Right atrium auricular region (tissue), 2 donors: ENCODE data around the gene BMP7. TPM values are rescaled to one million over a fixed set of nuclear protein-coding genes. Genes with fewer than 3 reads are reported as not detected.

ENCODE experiments used
- DNase-seq: peaks from one replicate; pipeline ENCODE4 v3.0.0-alpha.2; 2019; ENCODE audit warnings: low spot score
- H3K27ac ChIP-seq, 2 donors: fragments of 200-600 bp; sonication (generic); 1 replicate in 1 of 2; 2 replicates in 1 of 2; pipeline ENCODE4 v1.5.1; 2016 to 2019
- H3K27me3 ChIP-seq, 2 donors: fragments of 200-600 bp; sonication (generic); one replicate each; pipeline versions ENCODE4 v1.5.1 to v1.6.0; 2017 to 2019
- H3K36me3 ChIP-seq: fragments of 200-600 bp; sonication (generic); one replicate; pipeline ENCODE4 v1.5.1; 2016
- H3K4me1 ChIP-seq, 2 donors: fragments of 200-600 bp; sonication (generic); one replicate each; pipeline versions ENCODE4 v1.5.1 to v1.6.0; 2017 to 2019
- H3K4me3 ChIP-seq, 2 donors: fragments of 200-600 bp; sonication (generic); 1 replicate in 1 of 2; 2 replicates in 1 of 2; pipeline ENCODE4 v1.5.1; 2017 to 2019; ENCODE audit warnings: mild to moderate bottlenecking in 1 of 2, moderate library complexity in 1 of 2
- H3K9me3 ChIP-seq, 2 donors: fragments of 200-600 bp; sonication (generic); one replicate each; pipeline ENCODE4 v1.5.1; 2019
- total RNA-seq, 2 donors: library from RNA; depleted of rRNA; stranded (reverse); fragments of >200 nt; gene quantifications; one replicate each; pipeline ENCODE4 v1.1.0, GENCODE V29; 2016
- TF ChIP-seq, protein P1 (sequence below), 2 donors: fragments of 200-600 bp; sonication (generic); IDR thresholded peaks; one replicate each; pipeline ENCODE4 v1.5.1; 2019; ENCODE audit warnings: antibody characterized with exemption in 2 of 2

Gene BMP7
- total RNA-seq, 2 donors from 2014 or later: 15.1 to 23.0 TPM

GRCh38 chr20:57238089-57238488, 28.4 kb downstream of the BMP7 start:
- peak overlapping the region in 1 of 2 donors; percentile 66 for H3K27ac ChIP-seq
- no peak for DNase-seq
- no peaks in the 10 kb centered on the region for H3K27me3 ChIP-seq
- H3K4me3 ChIP-seq: no peak overlapping the region
- no peaks in the 10 kb centered on the region for H3K36me3 ChIP-seq
- TF ChIP-seq, protein P1, sequence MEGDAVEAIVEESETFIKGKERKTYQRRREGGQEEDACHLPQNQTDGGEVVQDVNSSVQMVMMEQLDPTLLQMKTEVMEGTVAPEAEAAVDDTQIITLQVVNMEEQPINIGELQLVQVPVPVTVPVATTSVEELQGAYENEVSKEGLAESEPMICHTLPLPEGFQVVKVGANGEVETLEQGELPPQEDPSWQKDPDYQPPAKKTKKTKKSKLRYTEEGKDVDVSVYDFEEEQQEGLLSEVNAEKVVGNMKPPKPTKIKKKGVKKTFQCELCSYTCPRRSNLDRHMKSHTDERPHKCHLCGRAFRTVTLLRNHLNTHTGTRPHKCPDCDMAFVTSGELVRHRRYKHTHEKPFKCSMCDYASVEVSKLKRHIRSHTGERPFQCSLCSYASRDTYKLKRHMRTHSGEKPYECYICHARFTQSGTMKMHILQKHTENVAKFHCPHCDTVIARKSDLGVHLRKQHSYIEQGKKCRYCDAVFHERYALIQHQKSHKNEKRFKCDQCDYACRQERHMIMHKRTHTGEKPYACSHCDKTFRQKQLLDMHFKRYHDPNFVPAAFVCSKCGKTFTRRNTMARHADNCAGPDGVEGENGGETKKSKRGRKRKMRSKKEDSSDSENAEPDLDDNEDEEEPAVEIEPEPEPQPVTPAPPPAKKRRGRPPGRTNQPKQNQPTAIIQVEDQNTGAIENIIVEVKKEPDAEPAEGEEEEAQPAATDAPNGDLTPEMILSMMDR (IDR thresholded peaks at IDR 0.05): no peak
- H3K9me3 ChIP-seq: no peaks in the 10 kb centered on the region
- H3K4me1 ChIP-seq: peaks cover 0 to 3% of the 10 kb centered on the region in 2 donors

DNA sequence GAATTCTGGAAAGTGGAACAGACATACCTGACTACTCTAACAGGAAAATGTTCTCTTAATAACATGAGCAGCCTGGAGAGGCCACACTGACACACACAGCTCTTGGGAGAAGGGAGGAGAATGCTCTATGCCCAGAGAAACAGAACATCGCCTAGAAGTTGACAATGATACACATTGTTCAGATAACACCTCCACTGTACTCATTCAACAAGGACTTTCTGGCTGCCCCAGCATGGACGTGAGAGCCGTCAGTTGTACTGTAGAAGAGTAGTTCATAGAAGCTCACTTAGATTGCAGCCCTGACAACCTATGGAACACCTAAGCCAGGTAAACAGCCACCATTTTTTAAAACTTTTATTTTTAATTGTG, 28.9 kb downstream of the BMP7 start:
- Histone ChIP-seq H3K36me3 (no peaks in the 10 kb centered on the region), H3K4me3 (no peak overlapping the region), H3K9me3 (no peaks in the 10 kb centered on the region), H3K4me1 (peaks cover 0 to 3% of the 10 kb centered on the region in 2 donors), H3K27me3 (no peaks in the 10 kb centered on the region), H3K27ac (peak overlapping the region in 1 of 2 donors; percentile 66)
- DNase-seq: no peak
- TF ChIP-seq, protein P1 (IDR thresholded peaks at IDR 0.05): no peak

DNA sequence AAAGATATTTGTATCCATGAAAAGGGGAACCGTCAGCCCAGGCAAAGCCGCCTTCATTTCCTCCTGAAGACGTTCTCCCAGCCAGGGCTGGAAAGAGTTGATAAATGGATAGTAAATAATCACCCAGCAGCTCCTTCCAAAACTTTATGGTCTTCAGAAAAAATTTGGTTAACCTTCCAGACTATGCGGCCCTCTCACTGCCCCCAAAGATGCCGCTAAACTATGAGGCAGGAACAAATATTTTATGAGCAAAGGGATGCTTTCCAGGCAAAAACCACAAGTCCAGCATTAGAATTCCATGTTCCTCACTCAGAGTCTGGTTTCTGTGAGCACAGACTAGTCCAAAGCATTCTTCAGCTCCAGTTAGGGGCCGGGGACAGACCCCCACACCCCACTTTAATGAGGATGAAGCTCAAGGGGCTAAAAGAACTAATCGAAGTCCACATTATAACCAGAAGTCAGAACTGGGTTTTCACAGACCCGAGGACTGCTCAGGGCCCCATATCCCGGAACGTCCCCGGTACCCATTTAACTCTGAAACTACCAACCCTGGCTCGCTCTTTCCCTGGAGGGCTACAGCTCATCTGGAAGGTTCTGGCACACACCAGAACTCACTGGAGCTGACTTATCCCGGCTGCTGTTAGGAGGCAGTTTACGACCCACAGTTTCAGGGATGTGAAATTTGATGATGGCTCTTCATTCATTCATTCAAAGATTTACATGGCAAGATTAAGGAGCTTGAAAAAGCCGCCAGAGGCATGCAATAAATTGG, 29.4 kb downstream of the BMP7 start:
- DNase-seq: no peak
- peaks cover 0 to 3% of the 10 kb centered on the region in 2 donors for H3K4me1 ChIP-seq
- H3K9me3 ChIP-seq: no peaks in the 10 kb centered on the region
- no peak overlapping the region for H3K4me3 ChIP-seq
- H3K27ac ChIP-seq: peak overlapping the region in 1 of 2 donors; percentile 66
- TF ChIP-seq, protein P1 (IDR thresholded peaks at IDR 0.05): no peak
- H3K27me3 ChIP-seq: no peaks in the 10 kb centered on the region
- H3K36me3 ChIP-seq: no peaks in the 10 kb centered on the region

GRCh38 chr20:57234556-57235251, 31.7 kb downstream of the BMP7 start:
- H3K27ac ChIP-seq: no peak overlapping the region
- TF ChIP-seq, protein P1 (IDR thresholded peaks at IDR 0.05): no peak
- no peak for DNase-seq
- no peak overlapping the region for H3K4me3 ChIP-seq
- H3K27me3 ChIP-seq: no peaks in the 10 kb centered on the region
- no peaks in the 10 kb centered on the region for H3K36me3 ChIP-seq
- no peaks in the 10 kb centered on the region for H3K9me3 ChIP-seq
- no peaks in the 10 kb centered on the region for H3K4me1 ChIP-seq

DNA sequence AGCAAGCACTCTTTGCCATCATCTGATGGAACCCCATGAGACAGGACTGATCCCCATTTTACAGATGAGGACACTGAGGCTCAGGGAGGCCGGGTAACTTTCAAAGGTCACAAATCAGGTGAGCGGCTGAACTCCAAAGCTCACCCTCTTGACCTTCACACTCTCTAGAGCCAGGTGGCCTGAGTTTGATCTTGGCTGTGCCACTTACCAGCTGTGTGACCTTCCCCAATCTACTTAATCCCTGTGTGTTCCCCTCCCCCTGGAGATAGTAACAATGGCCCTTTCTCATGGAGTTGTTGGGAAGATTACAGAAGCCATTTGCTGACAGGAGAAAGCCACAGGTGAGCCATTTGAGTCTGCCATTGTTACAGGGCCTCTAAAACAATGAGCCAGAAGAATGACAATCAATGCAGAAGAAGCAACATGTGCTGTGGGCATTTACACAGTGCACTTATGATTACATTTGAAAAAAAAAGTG, 34.5 kb downstream of the BMP7 start:
- Histone ChIP-seq H3K27ac (no peak overlapping the region), H3K4me3 (no peak overlapping the region), H3K27me3 (no peaks in the 10 kb centered on the region), H3K4me1 (no peaks in the 10 kb centered on the region), H3K36me3 (no peaks in the 10 kb centered on the region), H3K9me3 (no peaks in the 10 kb centered on the region)
- TF ChIP-seq, protein P1 (IDR thresholded peaks at IDR 0.05): no peak
- DNase-seq: no peak
